Activated naive CD4-positive, alpha-beta T cell treated with anti-CD3 and anti-CD28 coated beads, Interleukin-2, amount 50 U/mL, for 16 hours (primary cell): ENCODE data around the gene SRGAP3.

ENCODE experiments used
- DNase-seq: peaks from one replicate; pipeline ENCODE4 v3.0.0-alpha.2; 2020

The SRGAP3 gene

DNA sequence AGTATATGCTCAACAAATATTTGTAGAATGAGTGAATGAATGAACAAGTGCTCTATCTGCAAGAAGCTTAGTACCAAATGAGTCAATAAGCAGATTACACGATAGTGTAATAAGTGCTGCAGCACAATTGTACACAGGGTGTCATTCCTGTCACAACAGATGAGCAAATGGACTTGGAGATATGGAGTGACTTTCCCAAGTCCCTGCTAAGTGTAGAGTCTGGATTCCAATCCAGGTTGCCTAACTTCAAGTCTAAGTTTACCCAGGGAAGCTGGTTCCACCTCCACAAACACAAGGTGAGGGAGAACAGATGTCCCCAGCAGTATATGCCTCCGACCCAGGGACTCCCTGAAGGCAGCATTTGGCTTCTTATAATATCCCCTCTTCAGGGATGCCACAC, 208.4 kb downstream of the SRGAP3 start:
- DNase-seq, result no peak

DNA sequence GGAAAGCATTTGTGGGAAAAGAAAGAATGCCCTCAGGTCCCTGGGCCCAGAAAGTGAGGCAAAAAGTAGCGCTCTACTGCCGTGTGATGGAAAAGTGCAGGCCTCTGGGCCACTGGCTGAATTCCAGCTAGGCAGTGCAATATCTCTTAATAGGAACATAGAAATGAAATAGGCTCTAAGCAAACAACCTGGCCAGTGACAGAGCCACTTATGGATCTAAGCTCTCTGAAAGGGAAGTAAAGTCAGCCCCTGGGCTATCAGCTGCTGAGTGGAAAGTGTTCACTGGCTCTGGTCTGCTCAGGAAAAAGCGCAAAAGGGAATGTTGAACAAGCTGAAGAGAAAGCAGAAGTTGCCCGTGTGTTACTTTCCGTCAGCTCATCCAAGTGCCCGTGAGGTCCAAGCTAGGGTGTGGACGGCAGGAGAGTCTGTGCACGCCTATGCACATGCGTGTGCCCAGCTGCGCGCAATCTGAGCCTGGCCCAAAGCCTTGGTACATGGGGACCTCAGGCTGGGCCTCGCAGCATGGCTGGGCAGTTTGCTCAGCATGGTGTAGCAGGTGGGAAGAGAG, 212.2 kb downstream of the SRGAP3 start:
- DNase-seq, result no peak

DNA sequence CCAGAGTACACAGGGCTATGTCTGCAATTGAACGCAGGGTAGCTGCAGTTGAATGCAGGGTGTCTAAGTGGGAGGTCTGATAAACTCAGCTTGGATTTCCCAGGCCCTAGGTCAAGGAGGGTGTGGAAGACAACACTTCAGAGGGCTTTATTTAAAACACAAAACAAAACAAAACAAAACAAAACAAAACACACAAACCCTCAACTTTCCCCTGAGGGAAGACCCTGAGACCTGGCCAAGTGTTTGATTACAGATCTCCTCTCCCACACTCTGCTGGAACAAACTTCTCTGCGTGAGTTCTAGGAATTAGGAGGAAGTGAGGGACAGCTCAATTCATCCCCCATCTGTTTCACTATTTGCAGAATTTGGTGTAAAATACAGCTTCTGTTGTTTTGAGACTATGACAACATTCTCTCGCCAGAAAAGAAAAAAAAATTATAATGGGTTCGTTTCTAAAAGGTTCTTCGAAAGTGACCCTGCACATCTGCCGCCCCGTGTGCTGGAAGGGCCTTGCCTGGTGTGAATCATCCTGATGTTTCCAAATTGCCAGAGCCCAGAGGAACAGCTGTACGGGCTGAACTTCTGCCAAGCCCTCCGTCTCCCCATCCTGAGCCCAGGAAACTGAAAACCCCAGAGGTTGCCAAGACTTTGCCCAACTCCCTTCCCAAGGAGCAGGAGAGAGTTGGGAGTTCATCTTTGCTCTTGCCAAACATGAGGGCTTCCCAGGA, 212.9 kb downstream of the SRGAP3 start:
- no peak for DNase-seq

DNA sequence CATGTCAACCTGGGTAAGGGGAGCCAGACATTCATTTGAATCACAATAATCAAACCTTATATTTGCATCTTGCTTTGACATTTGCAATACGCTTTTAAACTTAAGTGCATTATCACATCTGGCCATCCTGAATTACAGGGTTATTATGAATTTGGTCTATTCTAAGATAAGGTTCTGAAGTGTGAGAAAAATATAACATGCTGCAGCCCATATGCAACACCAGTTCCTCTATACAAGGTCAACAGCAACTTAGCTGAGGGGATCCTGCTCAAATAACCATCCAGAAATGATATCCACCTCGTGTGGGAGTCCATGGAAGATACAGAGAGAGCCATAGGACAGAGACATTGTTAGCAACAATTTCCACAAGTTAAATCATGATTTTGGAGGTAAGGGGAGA, 213.5 kb downstream of the SRGAP3 start:
- no peak for DNase-seq

DNA sequence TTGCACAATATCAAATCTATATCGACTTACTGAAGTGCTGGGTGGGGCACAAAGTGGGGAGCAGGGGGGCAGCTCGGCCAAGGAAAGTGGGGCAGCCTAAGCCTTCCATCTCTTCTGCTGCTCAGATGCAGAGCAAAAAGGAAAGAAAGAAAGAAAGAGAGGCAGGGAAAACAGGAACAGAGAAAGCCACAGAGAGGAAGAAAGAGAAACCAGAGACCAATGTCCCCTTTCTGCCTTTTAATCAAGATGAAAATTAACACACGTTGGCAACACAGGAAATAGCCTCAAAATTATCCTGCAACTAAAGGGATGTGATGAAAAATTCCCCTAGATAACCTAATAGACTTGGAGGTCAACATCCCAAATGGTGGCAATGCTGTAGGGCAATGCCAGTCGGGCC, 214.0 kb downstream of the SRGAP3 start:
- DNase-seq, result no peak

DNA sequence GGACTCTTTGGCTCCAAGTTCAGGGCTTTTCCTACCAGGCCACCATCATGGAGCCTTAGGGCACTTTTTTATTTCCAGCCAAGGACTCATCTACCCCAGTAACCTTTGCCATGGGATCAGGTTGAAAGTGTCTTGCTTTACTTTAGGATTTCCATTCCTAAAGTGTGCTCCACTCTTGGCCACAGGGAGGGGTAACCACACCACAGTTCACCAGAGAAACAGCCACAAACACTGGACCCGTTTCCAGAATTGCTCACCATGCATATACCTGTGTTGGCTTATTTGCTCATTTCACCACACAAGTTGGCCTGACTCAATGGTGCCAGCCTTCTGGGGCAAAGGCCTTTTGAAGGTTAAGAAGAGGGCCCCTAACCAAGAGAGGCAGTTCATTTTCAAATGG, 215.6 kb downstream of the SRGAP3 start:
- DNase-seq, result no peak

DNA sequence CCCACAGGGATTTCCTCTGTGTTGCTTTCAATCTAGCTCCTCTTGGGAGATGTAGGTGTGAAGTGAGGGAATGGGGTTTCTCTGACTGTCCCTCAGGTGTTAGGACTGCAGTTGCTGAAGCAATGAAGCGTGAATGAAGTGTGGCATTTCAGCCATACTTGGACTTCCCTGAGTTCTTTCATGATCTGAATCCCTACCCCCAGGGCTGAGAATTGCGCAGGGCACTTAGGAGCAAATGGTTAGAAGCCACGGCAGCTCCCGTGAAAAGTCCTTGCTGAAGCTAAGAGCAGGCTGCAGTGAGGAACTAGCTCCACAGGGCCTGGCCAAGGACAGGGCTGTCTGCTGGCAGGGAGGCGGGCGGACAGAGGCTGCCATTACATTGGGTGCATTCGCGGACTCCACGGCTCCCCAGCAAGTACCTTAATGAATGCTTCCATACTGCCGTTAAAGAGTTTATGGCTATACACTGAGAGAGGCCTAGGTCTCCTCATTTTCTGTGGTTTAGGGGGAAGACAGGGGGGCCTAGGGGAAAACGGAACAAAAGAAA, 217.1 kb downstream of the SRGAP3 start:
- no peak for DNase-seq

DNA sequence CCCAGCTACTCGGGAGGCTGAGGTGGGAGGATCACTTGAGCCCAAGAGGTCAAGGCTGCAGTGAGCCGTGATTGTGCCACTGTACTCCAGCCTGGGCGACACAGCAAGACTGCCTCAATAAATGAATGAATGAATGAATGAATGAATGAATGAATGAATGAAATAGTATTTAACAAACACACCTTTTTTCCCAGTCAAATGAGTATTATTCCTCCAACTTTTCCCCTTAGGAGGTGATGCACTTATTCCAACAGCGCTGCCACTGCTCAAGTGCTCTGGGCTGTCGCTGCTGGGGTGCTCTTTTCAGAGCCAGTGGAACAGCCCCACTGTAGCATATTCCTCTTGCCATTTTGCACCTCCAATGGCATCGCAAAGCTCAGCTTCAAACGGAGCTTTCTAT, 219.4 kb downstream of the SRGAP3 start:
- DNase-seq, result no peak

DNA sequence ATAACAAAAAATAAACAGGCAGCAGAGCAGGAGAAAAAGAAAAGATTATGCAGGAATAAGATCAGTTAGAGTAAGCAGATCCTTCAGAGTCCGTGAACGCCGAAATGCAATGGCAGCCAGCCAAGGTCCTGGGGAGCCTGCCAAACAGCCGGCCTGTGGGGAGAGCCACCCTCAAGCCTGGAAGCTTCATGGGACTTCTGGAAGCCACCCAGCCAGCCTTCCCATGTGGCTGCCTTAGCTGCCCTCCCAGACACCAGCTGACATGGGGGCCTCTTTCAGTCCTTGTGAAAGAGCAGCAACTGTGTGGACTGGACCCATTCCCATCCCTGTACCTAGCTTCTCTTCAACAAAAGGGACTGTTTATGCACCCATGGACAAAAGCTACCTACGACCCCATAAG, 221.3 kb downstream of the SRGAP3 start:
- no peak for DNase-seq

DNA sequence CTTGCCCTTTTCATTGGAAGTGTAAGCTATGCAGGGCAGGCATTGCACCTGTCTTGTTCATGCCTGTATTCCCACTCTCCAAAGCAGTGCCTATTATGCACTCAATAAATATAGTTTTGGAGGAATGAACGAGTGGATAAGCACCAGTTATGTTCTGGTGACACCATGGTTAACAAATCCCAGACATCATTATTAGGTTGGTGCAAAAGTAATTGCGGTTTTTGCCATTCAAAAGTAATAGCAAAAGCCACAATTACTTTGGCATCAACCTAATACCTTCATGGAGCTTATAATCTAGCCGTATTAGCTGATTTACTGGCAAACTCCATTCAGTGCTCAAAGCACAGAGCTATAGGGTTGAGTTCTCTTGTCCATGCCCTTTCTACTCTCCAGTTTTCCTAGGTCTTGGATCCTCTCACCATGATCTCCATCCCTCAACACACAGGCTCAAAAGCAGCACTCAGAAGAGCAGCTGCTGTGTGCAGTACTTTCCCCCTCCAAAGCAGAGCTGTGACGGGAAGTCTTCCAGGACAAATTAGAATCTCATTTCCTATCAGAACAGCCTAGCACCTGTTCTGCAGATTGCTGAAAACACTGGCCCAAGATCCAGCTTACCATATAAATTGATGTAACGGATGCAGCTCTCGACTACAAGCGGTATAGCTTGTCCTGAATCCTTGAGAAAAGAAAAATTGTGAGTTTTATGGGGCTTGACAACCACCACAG, 223.0 kb downstream of the SRGAP3 start:
- no peak for DNase-seq

DNA sequence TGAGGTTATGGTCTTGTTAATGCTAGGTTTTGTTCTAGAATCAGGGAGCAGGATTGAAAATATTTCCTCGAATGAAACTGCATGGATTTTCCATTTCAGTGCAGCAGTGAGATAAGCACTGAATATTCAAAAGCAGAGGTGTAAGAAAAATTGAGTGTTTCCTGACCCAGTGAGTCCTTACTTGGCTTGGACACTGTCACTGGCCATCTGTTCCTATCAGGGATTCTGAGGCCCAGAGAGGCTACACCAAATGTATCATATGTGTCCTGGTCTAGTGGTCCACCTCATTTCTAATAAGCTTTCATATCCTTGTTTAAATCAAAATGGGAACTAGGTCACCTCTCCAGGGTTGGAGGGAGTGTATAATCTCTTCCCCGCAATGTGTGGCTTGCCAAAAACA, 225.1 kb downstream of the SRGAP3 start:
- DNase-seq, result no peak

DNA sequence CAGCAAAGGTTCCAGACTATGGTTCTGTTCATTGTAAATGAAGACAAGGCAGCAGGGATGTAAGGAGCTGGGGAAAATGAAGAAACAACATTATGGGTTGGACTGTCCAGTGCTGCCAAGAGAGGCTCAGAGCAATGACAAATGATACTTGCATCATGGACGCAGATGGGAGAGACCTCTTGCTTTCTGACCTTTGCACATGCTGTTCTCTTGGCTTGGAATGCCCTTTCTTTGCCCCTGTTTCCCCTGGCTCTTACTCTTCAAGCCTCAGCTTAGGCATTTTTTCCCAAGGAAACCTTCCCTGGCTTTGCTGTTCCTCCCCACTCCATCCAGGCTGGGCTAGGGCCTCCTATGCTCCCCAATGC, 226.2 kb downstream of the SRGAP3 start:
- DNase-seq, result no peak

DNA sequence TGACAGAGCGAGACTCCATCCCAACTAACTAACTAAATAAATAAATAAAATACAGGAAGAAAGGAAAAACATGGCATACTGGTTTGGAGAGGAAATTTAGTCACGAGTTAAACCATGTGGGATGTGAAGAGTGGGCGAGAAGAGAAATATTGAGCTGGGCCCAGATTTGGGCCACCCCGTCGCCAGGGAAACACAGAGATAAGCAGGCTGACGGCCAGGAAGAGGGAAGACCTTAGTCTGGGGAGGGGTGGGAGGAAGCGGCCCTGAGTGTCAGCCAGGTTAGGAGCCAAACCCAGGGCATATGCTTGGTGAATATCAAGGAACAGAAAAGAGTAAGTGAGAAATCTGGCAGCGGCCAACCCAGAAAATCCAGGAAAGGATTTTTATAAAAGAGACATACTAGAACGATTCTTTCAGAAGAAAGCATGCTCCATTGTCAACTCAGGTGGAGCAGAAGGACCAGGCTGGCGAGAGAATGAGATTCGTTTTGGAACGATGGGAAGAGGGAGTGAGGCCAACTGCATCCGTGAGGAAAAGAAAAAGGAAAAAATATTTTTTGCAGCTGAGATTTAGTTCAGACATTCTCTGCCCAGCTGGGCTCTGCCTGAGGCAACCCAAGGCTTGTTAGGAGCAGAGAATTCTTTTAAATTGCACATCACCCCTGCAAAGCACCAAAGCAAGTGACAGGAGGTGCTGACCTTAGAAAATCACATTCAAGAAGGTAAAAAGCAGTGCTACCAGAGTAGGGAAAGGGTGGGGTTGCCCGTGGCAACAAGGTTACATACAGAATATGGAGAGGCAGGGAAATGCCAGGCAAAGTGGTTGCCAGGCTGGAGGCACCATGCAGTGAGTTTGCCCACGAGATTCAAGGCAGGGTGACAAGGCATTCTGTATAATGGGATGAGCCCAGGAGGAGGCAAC, 226.9 kb downstream of the SRGAP3 start:
- no peak for DNase-seq

DNA sequence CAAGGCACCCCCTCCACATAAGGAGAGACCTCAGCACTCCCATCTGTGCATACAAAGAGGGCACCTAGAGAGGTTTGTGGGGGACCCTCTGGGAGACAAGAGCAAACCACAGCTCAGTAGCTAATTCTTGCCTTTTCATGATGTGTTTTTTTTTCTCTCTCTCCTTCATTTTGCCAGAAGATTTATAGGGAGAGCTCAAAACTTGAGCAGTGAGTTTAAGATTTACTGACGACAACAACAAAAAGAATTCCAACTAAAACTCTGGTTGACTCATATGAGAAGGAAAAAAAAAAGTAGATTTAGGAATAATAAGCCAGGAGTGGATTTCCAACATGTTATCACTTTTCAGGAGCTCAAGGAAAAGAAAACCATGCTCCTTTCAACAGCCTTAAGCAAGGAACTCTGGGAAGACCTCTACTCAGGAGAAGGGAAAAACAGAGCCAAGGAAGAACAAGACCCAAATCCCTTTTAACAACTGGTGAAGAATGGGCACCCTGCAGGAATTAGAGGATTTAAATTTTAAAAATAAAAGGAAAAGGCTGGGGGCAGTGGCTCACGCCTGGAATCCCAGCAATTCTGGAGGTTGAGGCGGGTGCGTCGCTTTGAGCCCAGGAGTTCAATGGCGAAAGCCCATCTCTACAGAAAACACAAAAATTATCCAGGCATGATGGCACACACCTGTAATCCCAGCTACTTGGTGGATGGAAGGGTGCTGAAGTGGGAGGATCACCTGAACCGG, 228.0 kb downstream of the SRGAP3 start:
- no peak for DNase-seq

DNA sequence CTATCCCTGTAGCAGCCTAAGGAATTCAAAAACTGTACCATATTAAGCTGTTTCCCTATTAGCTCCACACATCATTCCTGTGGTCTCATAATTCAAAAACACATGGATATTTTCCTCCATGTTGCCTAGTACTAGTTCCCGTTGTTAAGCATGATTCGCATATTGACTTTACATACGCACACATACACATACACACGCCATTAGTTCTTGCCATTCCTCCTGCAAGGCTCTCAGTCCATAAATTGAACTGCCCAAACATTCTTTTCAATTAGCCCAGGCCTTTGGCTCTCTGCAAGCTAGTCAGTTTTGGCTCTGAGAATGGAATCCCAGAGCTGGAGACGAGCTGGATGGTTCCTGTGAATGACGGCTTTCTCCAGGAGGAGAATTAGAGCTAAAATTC, 229.0 kb downstream of the SRGAP3 start:
- no peak for DNase-seq

DNA sequence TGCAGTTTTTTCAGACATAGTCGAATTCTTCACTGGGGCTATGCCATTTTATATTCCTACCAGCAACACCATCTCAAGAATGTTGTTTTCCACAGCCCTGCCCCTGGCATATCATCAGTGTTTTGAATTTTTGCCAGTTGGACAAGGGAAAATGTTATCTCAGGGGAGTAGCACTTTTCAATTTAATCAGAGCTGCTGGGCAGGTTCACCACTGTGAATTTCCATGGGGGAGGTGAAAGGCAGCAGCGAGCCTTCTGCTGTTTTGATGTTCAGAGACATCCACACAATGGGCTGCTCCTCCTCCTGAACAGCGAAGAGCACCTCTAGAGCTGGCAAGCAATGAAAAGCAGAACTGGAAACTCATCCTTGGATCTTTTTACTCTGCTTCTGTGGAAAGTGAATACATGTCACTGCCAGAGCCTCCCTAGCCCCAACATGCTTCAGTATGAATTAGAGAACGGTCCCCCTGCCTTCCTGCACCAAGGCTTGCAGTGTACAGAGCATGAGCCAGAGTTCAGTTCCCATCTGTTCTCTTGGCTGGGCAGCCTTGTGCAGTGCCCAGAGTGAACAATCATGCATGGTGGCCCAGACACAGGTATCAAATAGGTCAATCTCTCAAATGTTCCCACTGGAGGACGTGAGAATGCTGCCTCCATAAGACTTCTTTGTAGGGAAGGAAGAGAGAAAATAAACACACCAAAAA, 230.0 kb downstream of the SRGAP3 start:
- DNase-seq, result no peak

DNA sequence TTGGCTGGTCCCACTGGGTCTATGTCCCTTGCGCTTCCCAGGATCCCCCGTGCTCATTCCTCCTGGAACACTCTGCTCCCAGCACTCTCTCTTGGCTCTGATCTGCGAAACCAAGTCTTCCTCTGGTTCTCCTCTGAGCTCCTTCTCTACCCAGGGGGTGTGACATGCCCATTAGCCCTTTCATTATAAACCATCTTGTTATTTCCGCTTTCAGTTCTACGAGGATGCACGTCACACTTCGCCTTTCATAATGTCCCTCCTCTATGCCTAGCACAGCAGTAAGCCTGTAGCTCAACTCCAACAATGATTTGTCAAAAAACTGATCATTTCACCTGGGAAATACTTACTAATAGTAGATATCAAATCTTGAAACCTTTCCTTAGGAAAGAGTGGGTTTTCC, 234.2 kb downstream of the SRGAP3 start:
- no peak for DNase-seq

DNA sequence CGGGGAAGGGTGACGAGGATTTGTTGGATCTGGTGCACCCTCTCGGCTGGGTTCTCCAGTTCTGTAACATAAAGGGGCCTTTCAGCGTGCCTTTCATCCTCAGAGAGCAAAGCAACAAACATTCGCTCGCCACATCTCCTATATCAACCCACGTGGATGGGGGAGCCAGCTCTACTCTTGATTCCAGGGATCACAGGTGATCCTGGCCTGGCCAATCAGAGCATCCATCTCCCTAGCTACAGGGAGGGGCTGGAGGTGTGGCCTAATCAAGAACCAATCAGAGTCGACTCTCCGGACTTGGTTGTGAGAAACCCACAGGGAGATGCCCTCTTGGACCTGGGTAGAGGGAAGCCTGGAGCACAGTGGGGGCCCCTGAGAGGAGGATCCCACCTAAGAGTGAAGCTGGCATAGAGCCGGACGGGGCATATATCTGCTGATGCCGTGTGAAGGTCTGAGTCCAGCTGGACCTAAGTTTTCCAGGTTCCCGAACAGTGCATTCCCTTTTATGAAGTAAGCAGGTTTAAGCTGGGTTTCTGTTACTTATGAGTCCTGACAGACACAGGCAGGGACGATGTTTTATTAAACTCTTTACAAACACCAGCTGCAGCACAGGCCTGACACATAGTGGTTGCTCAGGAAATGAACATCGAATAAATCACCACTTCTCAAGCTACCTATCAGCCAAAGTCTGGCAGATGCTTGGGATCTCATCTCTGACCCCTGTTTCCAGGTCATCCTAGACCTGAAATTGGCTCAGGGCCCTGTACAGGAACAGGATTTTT, 235.5 kb downstream of the SRGAP3 start:
- no peak for DNase-seq

DNA sequence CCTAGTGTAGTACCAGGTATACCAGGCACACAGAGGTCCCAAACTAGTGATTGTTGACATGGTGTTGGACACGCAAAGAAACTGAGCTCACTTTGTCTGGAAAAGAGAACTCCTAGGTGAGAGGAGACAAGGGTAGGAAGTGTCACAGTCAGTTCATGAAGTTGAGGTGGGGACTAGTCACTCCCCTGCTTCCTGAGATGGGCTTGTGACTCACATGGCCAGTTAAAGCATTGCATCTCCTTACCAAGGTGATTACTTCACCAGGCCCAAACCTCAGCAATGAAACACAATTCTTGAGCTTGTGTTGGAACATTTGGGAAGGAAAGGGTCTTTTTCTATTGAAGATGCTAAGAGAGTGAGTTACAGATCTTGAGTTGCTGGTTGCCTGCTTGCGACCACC, 236.9 kb downstream of the SRGAP3 start:
- DNase-seq, result no peak

DNA sequence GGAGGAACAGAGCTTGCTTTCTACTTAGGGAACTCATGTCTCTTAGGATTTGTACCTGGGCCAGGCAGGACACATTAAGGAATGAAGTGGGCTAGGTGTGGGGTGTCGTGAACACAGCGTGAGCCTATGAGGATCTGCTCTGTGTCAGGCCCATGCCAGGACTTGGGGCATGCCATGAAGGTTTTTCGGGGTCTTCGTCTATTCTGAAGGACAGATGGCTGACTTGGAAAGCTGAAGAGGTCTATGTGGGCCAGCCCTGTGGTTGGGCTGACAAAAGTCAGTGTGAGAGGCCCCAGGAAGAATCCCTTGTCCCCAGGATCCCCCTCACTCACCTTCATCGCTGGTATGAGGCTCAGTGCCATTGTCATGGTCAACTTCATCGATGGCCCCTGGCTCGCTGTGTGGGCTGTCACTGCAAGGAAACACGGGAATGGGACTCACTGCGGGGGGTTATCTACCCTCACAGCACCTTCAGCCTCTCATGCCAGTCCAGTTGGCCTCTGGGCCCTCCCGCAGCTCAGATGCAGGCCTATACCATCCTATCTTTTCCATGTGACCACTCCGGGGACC, 239.4 kb downstream of the SRGAP3 start:
- DNase-seq, result no peak
